Measurements from ENCODE around the gene SMC1A.
A peak's percentile ranks its signal among the peaks of the same experiment; 100 is the strongest.

DNA sequence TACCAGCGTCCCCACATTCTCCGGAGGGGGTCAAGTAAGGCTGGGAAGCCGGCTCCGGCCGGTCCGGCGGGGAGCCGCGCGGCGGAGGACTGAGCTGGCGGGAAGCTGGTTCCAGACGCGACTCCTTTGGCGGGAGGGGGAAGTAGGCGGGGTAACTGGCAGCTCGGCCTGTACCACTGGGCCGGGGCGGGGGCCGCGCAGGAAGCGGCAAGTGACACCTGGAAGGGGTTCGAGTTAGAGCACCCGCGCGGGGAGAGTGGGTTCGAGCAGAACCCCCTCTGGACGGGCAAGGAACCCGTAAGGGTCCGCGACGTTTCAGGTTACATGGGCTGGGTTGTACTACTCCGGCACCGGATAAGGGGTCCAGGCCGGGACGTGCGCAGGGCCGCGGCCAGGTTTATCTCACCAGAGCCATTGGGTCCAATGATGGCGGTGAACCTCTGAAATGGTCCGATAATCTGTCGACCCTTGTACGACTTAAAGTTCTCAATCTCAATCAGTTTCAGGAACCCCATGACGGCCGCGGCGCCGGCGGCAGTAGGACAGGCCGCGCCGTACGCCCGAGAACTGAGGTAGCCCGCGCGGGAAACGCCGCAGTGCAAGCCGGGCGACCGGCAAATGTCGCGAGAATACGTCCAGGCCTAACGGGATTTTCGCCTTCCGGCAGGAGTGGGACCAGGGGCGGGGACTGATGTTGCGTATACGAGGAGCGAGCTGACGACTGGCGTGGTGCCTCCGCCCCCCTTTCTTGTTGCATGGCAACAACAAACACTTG lies at the start of gene SMC1A:
- TF ChIP-seq EP300 (IDR thresholded peaks at IDR 0.05; ENCODE audit: borderline replicate concordance in 1 of 2, control insufficient read depth in 1 of 2, low read depth in 2 of 2, low read length in 2 of 2) (no peak), RBBP5 (conservative IDR thresholded peaks at IDR 0.05) (no peak), MYC (IDR thresholded peaks at IDR 0.05; ENCODE audit: insufficient read depth, insufficient read length, insufficient replicate concordance, low read length, severe bottlenecking) (peak; percentile 45), MXI1 (IDR thresholded peaks at IDR 0.05; ENCODE audit: low read depth, low read length) (peak; percentile 35; the same call in 1 of the 2 replicates)
- TF ChIP-seq, protein P1, sequence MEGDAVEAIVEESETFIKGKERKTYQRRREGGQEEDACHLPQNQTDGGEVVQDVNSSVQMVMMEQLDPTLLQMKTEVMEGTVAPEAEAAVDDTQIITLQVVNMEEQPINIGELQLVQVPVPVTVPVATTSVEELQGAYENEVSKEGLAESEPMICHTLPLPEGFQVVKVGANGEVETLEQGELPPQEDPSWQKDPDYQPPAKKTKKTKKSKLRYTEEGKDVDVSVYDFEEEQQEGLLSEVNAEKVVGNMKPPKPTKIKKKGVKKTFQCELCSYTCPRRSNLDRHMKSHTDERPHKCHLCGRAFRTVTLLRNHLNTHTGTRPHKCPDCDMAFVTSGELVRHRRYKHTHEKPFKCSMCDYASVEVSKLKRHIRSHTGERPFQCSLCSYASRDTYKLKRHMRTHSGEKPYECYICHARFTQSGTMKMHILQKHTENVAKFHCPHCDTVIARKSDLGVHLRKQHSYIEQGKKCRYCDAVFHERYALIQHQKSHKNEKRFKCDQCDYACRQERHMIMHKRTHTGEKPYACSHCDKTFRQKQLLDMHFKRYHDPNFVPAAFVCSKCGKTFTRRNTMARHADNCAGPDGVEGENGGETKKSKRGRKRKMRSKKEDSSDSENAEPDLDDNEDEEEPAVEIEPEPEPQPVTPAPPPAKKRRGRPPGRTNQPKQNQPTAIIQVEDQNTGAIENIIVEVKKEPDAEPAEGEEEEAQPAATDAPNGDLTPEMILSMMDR (IDR thresholded peaks at IDR 0.05 in 2 of 3, conservative IDR thresholded peaks at IDR 0.05 in 1 of 3; ENCODE audit: control insufficient read depth in 2 of 3, extremely low read depth in 1 of 3, insufficient read depth in 1 of 3, low read depth in 3 of 3, low read length in 3 of 3) = no peak
- TF ChIP-seq, protein P2, sequence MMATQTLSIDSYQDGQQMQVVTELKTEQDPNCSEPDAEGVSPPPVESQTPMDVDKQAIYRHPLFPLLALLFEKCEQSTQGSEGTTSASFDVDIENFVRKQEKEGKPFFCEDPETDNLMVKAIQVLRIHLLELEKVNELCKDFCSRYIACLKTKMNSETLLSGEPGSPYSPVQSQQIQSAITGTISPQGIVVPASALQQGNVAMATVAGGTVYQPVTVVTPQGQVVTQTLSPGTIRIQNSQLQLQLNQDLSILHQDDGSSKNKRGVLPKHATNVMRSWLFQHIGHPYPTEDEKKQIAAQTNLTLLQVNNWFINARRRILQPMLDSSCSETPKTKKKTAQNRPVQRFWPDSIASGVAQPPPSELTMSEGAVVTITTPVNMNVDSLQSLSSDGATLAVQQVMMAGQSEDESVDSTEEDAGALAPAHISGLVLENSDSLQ (IDR thresholded peaks at IDR 0.05) = peak; percentile 62
